Mesenchymal stem cell (in vitro differentiated cells and primary cell): ENCODE results near the gene GNAT2.

ENCODE experiments used
- DNase-seq: peaks from one replicate; pipeline ENCODE4 v3.0.0-alpha.2; 2013
- H2AFZ ChIP-seq: one replicate; pipeline ENCODE4 v1.6.1; 2013; ENCODE audit warnings: low read depth, mild to moderate bottlenecking, control low read depth, inconsistent platforms, low read length, moderate library complexity
- H2AK5ac ChIP-seq: 2 replicates; pipeline ENCODE4 v1.6.1; 2013; ENCODE audit warnings: low read length, moderate library complexity, mild to moderate bottlenecking, inconsistent platforms; ENCODE audit not compliant: severe bottlenecking
- H2BK120ac ChIP-seq: one replicate; pipeline ENCODE4 v1.6.1; 2013; ENCODE audit warnings: low read depth, mild to moderate bottlenecking, inconsistent platforms, low read length, moderate library complexity
- H2BK12ac ChIP-seq, 2 experiments: one replicate each; pipeline ENCODE4 v1.6.1; 2013; ENCODE audit warnings: inconsistent platforms in 2 of 2, low read length in 2 of 2, mild to moderate bottlenecking in 2 of 2, moderate library complexity in 2 of 2, control low read depth in 1 of 2
- H2BK15ac ChIP-seq: one replicate; pipeline ENCODE4 v1.6.1; 2013; ENCODE audit warnings: mild to moderate bottlenecking, low read depth, inconsistent platforms; ENCODE audit not compliant: poor library complexity, severe bottlenecking
- H2BK5ac ChIP-seq: 2 replicates; pipeline ENCODE4 v1.6.1; 2013; ENCODE audit warnings: low read depth, mild to moderate bottlenecking, low read length, control low read depth, inconsistent platforms; ENCODE audit not compliant: poor library complexity, severe bottlenecking
- H3K14ac ChIP-seq, 2 experiments: one replicate each; pipeline ENCODE4 v1.6.1; 2013; ENCODE audit warnings: inconsistent platforms in 2 of 2, low read length in 2 of 2, control low read depth in 1 of 2, mild to moderate bottlenecking in 1 of 2, moderate library complexity in 1 of 2
- H3K18ac ChIP-seq, 2 experiments: one replicate each; pipeline ENCODE4 v1.6.1; 2013; ENCODE audit warnings: inconsistent platforms in 2 of 2, low read length in 2 of 2, control low read depth in 1 of 2, low read depth in 1 of 2, mild to moderate bottlenecking in 1 of 2
- H3K23ac ChIP-seq, 2 experiments: one replicate each; pipeline ENCODE4 v1.6.1; 2013; ENCODE audit warnings: inconsistent platforms in 2 of 2, low read length in 2 of 2, mild to moderate bottlenecking in 2 of 2, moderate library complexity in 2 of 2, control low read depth in 1 of 2
- H3K27ac ChIP-seq: 2 replicates; pipeline ENCODE4 v1.5.1; 2013; ENCODE audit warnings: mild to moderate bottlenecking, moderate library complexity, low read length, control low read depth, inconsistent platforms; ENCODE audit not compliant: poor library complexity, severe bottlenecking
- H3K27me3 ChIP-seq, 2 experiments: 2 replicates each; pipeline versions ENCODE4 v1.6.1 to v1.7.0; 2013; ENCODE audit warnings: low read length in 2 of 2, mild to moderate bottlenecking in 2 of 2, moderate library complexity in 2 of 2, control low read depth in 1 of 2, inconsistent platforms in 1 of 2; ENCODE audit not compliant: control insufficient read depth in 1 of 2, insufficient read depth in 1 of 2
- H3K36me3 ChIP-seq, 2 experiments: 2 replicates each; pipeline versions ENCODE4 v1.6.1 to v1.7.0; 2013; ENCODE audit warnings: low read length in 2 of 2, control low read depth in 1 of 2, inconsistent platforms in 1 of 2, low read depth in 1 of 2, mild to moderate bottlenecking in 1 of 2; ENCODE audit not compliant: insufficient read depth in 2 of 2, control insufficient read depth in 1 of 2
- H3K4ac ChIP-seq, 2 experiments: one replicate each; pipeline ENCODE4 v1.6.1; 2013; ENCODE audit warnings: inconsistent platforms in 2 of 2, low read length in 2 of 2, mild to moderate bottlenecking in 2 of 2, moderate library complexity in 2 of 2, control low read depth in 1 of 2, low read depth in 1 of 2
- H3K4me1 ChIP-seq: 2 replicates; pipeline ENCODE4 v1.6.1; 2013; ENCODE audit warnings: low read depth, low read length, control low read depth; ENCODE audit not compliant: control insufficient read depth, insufficient read depth
- H3K4me2 ChIP-seq: 2 replicates; pipeline ENCODE4 v1.6.1; 2013; ENCODE audit warnings: low read length, mild to moderate bottlenecking, inconsistent platforms; ENCODE audit not compliant: poor library complexity, severe bottlenecking
- H3K4me3 ChIP-seq, 2 experiments: 2 replicates each; pipeline versions ENCODE4 v1.5.1 to v1.7.0; 2013; ENCODE audit warnings: low read length in 2 of 2, mild to moderate bottlenecking in 2 of 2, control low read depth in 1 of 2, low read depth in 1 of 2; ENCODE audit not compliant: insufficient read depth in 1 of 2
- H3K79me1 ChIP-seq: replicated peaks from 2 replicates; pipeline ENCODE4 v1.6.1; 2013; ENCODE audit warnings: mild to moderate bottlenecking, control low read depth, low read length, inconsistent platforms; ENCODE audit not compliant: poor library complexity, severe bottlenecking
- H3K9ac ChIP-seq: 2 replicates; pipeline ENCODE4 v1.7.0; 2013; ENCODE audit warnings: mild to moderate bottlenecking, low read length, moderate library complexity
- H3K9me3 ChIP-seq: 2 replicates; pipeline ENCODE4 v1.7.0; 2013; ENCODE audit warnings: mild to moderate bottlenecking, low read length; ENCODE audit not compliant: control insufficient read depth
- H4K8ac ChIP-seq: one replicate; pipeline ENCODE4 v1.6.1; 2013; ENCODE audit warnings: inconsistent platforms, mild to moderate bottlenecking, low read length, moderate library complexity
- H4K91ac ChIP-seq: one replicate; pipeline ENCODE4 v1.6.1; 2013; ENCODE audit warnings: mild to moderate bottlenecking, low read length, inconsistent platforms
- WGBS: methylation state at CpG from one replicate; pipeline ENCODE4 v1.1.7; 2013; ENCODE audit warnings: mixed read lengths; 5-methylcytosine and 5-hydroxymethylcytosine counted together

GNAT2 gene

GRCh38 chr1:109635862-109636200 is 16.4 kb upstream of the GNAT2 start:
- peaks cover 16 to 22% of the 10 kb centered on the region in 2 experiments for H3K36me3 ChIP-seq
- H3K18ac ChIP-seq: no peak overlapping the region
- WGBS: 73% methylated on average over 2 of the region's 2 CpGs
- H2AK5ac ChIP-seq: peak overlapping the region; percentile 18
- H3K4me1 ChIP-seq: peaks cover 9% of the 10 kb centered on the region
- H3K4ac ChIP-seq: no peak overlapping the region
- H3K4me2 ChIP-seq: no peak overlapping the region
- H3K23ac ChIP-seq: no peak overlapping the region
- no peak for DNase-seq
- no peaks in the 10 kb centered on the region for H3K27me3 ChIP-seq
- H3K4me3 ChIP-seq: peak overlapping the region in 1 of 2 experiments; percentile 2
- H2BK5ac ChIP-seq: no peak overlapping the region
- no peak overlapping the region for H2BK15ac ChIP-seq
- no peak overlapping the region for H2AFZ ChIP-seq
- H3K14ac ChIP-seq: no peak overlapping the region
- no peak overlapping the region for H3K9ac ChIP-seq
- H4K91ac ChIP-seq: no peak overlapping the region
- H3K9me3 ChIP-seq: no peaks in the 10 kb centered on the region
- no peak overlapping the region for H2BK12ac ChIP-seq
- no peak overlapping the region for H2BK120ac ChIP-seq
- no peak overlapping the region for H4K8ac ChIP-seq
- H3K27ac ChIP-seq: no peak overlapping the region
- peaks cover 21% of the 10 kb centered on the region for H3K79me1 ChIP-seq

- Histone ChIP-seq H3K9me3 (no peaks in the 10 kb centered on the region), H3K4me1 (peaks cover 12% of the 10 kb centered on the region), H4K91ac (peak overlapping the region; percentile 20), H3K18ac (no peak overlapping the region), H3K27ac (no peak overlapping the region), H2BK12ac (no peak overlapping the region), H3K36me3 (peaks cover 21 to 30% of the 10 kb centered on the region in 2 experiments), H3K4me2 (no peak overlapping the region), H3K23ac (no peak overlapping the region), H2BK15ac (peak overlapping the region; percentile 7), H2BK120ac (no peak overlapping the region), H4K8ac (no peak overlapping the region), H2AFZ (no peak overlapping the region), H3K9ac (no peak overlapping the region), H3K4ac (no peak overlapping the region), H3K4me3 (no peak overlapping the region), H3K27me3 (no peaks in the 10 kb centered on the region), H3K79me1 (peaks cover 27% of the 10 kb centered on the region), H2AK5ac (no peak overlapping the region), H2BK5ac (no peak overlapping the region), H3K14ac (no peak overlapping the region)
- WGBS: 87% methylated on average over 5 of the region's 13 CpGs
- DNase-seq: no peak
These were observed 15.6 kb upstream of the GNAT2 start for GRCh38 chr1:109634771-109635750.

GRCh38 chr1:109634292-109634691 is 14.9 kb upstream of the GNAT2 start:
- H3K27me3 ChIP-seq: no peaks in the 10 kb centered on the region
- H2AFZ ChIP-seq: no peak overlapping the region
- H3K23ac ChIP-seq: no peak overlapping the region
- no peak overlapping the region for H4K8ac ChIP-seq
- peaks cover 16% of the 10 kb centered on the region for H3K4me1 ChIP-seq
- H2BK12ac ChIP-seq: no peak overlapping the region
- no peak overlapping the region for H3K27ac ChIP-seq
- H3K4me2 ChIP-seq: no peak overlapping the region
- no peak overlapping the region for H2BK5ac ChIP-seq
- peaks cover 32% of the 10 kb centered on the region for H3K79me1 ChIP-seq
- no peak overlapping the region for H2AK5ac ChIP-seq
- 97% methylated on average over 6 of the region's 6 CpGs for WGBS
- H3K9ac ChIP-seq: no peak overlapping the region
- peaks cover 29 to 38% of the 10 kb centered on the region in 2 experiments for H3K36me3 ChIP-seq
- H3K18ac ChIP-seq: no peak overlapping the region
- no peak overlapping the region for H2BK15ac ChIP-seq
- DNase-seq: no peak
- H4K91ac ChIP-seq: no peak overlapping the region
- no peak overlapping the region for H3K14ac ChIP-seq
- H3K9me3 ChIP-seq: no peaks in the 10 kb centered on the region
- no peak overlapping the region for H3K4ac ChIP-seq
- no peak overlapping the region for H2BK120ac ChIP-seq
- H3K4me3 ChIP-seq: no peak overlapping the region

GRCh38 chr1:109632671-109633346 is 13.4 kb upstream of the GNAT2 start:
- no peak overlapping the region for H3K4me2 ChIP-seq
- no peak for DNase-seq
- no peak overlapping the region for H3K27ac ChIP-seq
- no peak overlapping the region for H3K18ac ChIP-seq
- no peak overlapping the region for H2BK15ac ChIP-seq
- H3K4me3 ChIP-seq: no peak overlapping the region
- peaks cover 44 to 51% of the 10 kb centered on the region in 2 experiments for H3K36me3 ChIP-seq
- no peak overlapping the region for H3K14ac ChIP-seq
- H2BK5ac ChIP-seq: no peak overlapping the region
- no peak overlapping the region for H2AK5ac ChIP-seq
- H3K27me3 ChIP-seq: no peaks in the 10 kb centered on the region
- no peak overlapping the region for H3K23ac ChIP-seq
- H3K9ac ChIP-seq: no peak overlapping the region
- H2BK12ac ChIP-seq: no peak overlapping the region
- H4K91ac ChIP-seq: no peak overlapping the region
- H3K4me1 ChIP-seq: peaks cover 30% of the 10 kb centered on the region
- no peak overlapping the region for H2BK120ac ChIP-seq
- H3K9me3 ChIP-seq: no peaks in the 10 kb centered on the region
- peaks cover 32% of the 10 kb centered on the region for H3K79me1 ChIP-seq
- H2AFZ ChIP-seq: no peak overlapping the region
- WGBS: 93% methylated on average over 5 of the region's 5 CpGs
- H3K4ac ChIP-seq: no peak overlapping the region
- no peak overlapping the region for H4K8ac ChIP-seq
